PC-9 (cell line): ENCODE results near the gene ITPKB.

Source experiments
- CTCF ChIP-seq: fragments of 200-600 bp; sonication (generic); conservative IDR thresholded peaks from 2 replicates; pipeline ENCODE4 v1.6.1; 2017; ENCODE audit warnings: mixed run types, antibody characterized with exemption, mild to moderate bottlenecking, moderate library complexity
- EZH2 ChIP-seq: fragments of 200-600 bp; sonication (generic); IDR thresholded peaks from 2 replicates; pipeline ENCODE4 v1.8.0; 2017; ENCODE audit warnings: antibody characterized with exemption, low read depth

GRCh38 chr1:226643611-226644540 is 95.2 kb downstream of the ITPKB start:
- TF ChIP-seq CTCF (no peak), EZH2 (no peak)
